Cardiac fibroblast (primary cell): ENCODE measurements around the gene KCNH6.

ENCODE experiments used
- DNase-seq, 2 donors: peaks; one replicate each; pipeline versions ENCODE4 v3.0.0 to v3.0.0-alpha.2; 2010; ENCODE audit warnings: low read depth in 2 of 2
- H3K4me3 ChIP-seq, 2 donors: replicated peaks in 1 of 2; 1 replicate in 1 of 2; 2 replicates in 1 of 2; pipeline ENCODE4 v1.5.1; 2011; ENCODE audit warnings: low read depth in 2 of 2, low read length in 2 of 2, mild to moderate bottlenecking in 2 of 2, moderate library complexity in 1 of 2
- CTCF ChIP-seq: IDR thresholded peaks from one replicate; pipeline ENCODE4 v1.5.1; 2011; ENCODE audit warnings: low read depth, mild to moderate bottlenecking, low read length, inconsistent platforms

Gene KCNH6

GRCh38 chr17:63525190-63525946 lies 2.2 kb downstream of the KCNH6 start:
- no peak for TF ChIP-seq CTCF

GRCh38 chr17:63526861-63527260 lies 3.7 kb downstream of the KCNH6 start:
- no peak for TF ChIP-seq CTCF
- H3K4me3 ChIP-seq = no peak overlapping the region
- DNase-seq = no peak

More at GRCh38 chr17:63525190-63525946, 2.2 kb downstream of the KCNH6 start:
- no peak for DNase-seq
- no peak overlapping the region for H3K4me3 ChIP-seq

- no peak for DNase-seq
- TF ChIP-seq CTCF = no peak
- no peak overlapping the region for H3K4me3 ChIP-seq
Measured at GRCh38 chr17:63528183-63528582, 5.0 kb downstream of the KCNH6 start.

GRCh38 chr17:63529711-63530556 lies 6.8 kb downstream of the KCNH6 start:
- TF ChIP-seq CTCF = no peak

GRCh38 chr17:63530557-63531021 lies 7.4 kb downstream of the KCNH6 start:
- no peak for TF ChIP-seq CTCF
- no peak for DNase-seq
- no peak overlapping the region for H3K4me3 ChIP-seq

More at GRCh38 chr17:63529711-63530556, 6.8 kb downstream of the KCNH6 start:
- H3K4me3 ChIP-seq = no peak overlapping the region
- no peak for DNase-seq

GRCh38 chr17:63531022-63531965 lies 8.1 kb downstream of the KCNH6 start:
- DNase-seq = no peak
- H3K4me3 ChIP-seq = no peak overlapping the region
- TF ChIP-seq CTCF = no peak
